Activated T-cell treated with anti-CD3 and anti-CD28 coated beads, Interleukin-2, amount 50 U/mL, for 72 hours (primary cell): ENCODE results near the gene SEC11A. TPM values are rescaled to one million over a fixed set of nuclear protein-coding genes. Genes with fewer than 3 reads are reported as not detected.
"Not testable (repeated sequence)": the region's sequence is repeated elsewhere in the genome, so short reads cannot be mapped to it uniquely, and the experiment has no call there.

ENCODE experiments used
- ATAC-seq, 2 donors: fragments of 150-1000 bp; cut with Tn5 transposase; replicated peaks in 1 of 2; 2 replicates each; pipeline ENCODE4 v1.10.0; 2021; ENCODE audit warnings: moderate library complexity in 2 of 2, mild to moderate bottlenecking in 1 of 2
- DNase-seq, 2 donors: peaks; one replicate each; pipeline ENCODE4 v3.0.0; 2021 to 2022; ENCODE audit warnings: mixed read lengths in 1 of 2
- H3K27ac Mint-ChIP-seq: one replicate; pipeline ENCODE4 v1.8.0; 2022; ENCODE audit warnings: mild to moderate bottlenecking, moderate library complexity, mixed read lengths
- H3K27me3 Mint-ChIP-seq: one replicate; pipeline ENCODE4 v1.8.0; 2022; ENCODE audit warnings: low read depth, mixed read lengths
- H3K36me3 Mint-ChIP-seq, 2 donors: one replicate each; pipeline ENCODE4 v1.8.0; 2022; ENCODE audit warnings: mixed read lengths in 2 of 2, mild to moderate bottlenecking in 1 of 2; ENCODE audit not compliant: insufficient read depth in 2 of 2
- H3K4me1 Mint-ChIP-seq: one replicate; pipeline ENCODE4 v1.8.0; 2022; ENCODE audit warnings: low read depth, mixed read lengths
- H3K4me3 Mint-ChIP-seq, 2 donors: one replicate each; pipeline ENCODE4 v1.8.0; 2022; ENCODE audit warnings: mild to moderate bottlenecking in 2 of 2, mixed read lengths in 2 of 2, moderate library complexity in 2 of 2
- H3K9me3 Mint-ChIP-seq, 2 donors: one replicate each; pipeline ENCODE4 v1.8.0; 2022; ENCODE audit warnings: mixed read lengths in 2 of 2
- total RNA-seq, 2 donors: library from RNA; stranded (reverse); gene quantifications; one replicate each; pipeline ENCODE4 v1.2.3, GENCODE V29; 2022

Gene SEC11A
- total RNA-seq, 2 donors from 2014 or later: 120 to 134 TPM

DNA sequence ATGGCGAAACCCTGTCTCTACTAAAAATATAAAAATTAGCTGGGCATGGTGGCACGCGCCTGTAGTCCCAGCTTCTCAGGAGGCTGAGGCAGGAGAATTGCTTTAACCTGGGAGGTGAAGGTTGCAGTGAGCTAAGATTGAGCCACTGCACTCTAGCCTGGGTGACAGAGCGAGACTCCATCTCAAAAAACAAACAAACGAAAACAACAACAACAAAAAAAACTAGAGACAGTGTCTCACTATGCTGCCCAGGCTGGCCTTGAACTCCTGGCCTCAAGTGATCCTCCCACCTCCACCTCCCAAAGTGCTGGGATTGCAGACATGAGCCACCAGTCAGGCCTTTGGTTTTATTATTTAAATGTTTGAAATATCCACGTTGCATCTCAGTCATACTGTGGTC is 35.8 kb upstream of the SEC11A start:
- Mint-ChIP-seq H3K4me1 (peaks cover 73% of the 10 kb centered on the region), H3K36me3 (peaks cover 11 to 18% of the 10 kb centered on the region in 2 donors), H3K27ac (peak overlapping the region; percentile 0)
- not testable (repeated sequence) for H3K9me3 Mint-ChIP-seq, H3K27me3 Mint-ChIP-seq, DNase-seq, ATAC-seq, H3K4me3 Mint-ChIP-seq

DNA sequence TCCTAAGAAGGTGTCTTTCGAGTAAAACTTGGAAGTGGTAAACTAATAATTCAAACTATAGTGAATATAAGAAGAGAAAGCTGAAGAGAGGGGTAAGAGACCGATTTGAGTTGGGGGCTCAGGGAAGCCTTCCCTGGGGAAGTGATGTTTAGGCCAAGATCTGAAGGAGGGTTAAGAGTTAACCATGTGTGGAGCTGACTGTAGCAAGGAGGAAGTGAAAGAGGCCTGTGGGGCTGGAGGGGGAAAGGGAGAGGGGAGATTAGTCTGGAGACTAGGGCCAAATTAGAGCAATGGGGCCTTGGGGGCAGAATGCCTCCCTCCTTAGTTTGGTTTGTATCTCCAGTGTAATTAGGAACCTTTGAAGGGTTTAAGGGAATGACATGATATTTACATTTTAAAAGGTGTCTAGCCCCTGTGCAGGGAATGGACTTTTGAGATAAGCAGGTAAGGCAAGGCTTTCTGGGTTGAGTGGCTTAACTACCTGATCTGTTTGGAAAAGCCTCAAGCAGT is 34.7 kb upstream of the SEC11A start:
- H3K27ac Mint-ChIP-seq: peak overlapping the region; percentile 92
- no peaks in the 10 kb centered on the region for H3K27me3 Mint-ChIP-seq
- no peak for ATAC-seq
- H3K36me3 Mint-ChIP-seq: peaks cover 11 to 18% of the 10 kb centered on the region in 2 donors
- peak overlapping the region; percentile 95 for H3K4me3 Mint-ChIP-seq
- peaks cover 72% of the 10 kb centered on the region for H3K4me1 Mint-ChIP-seq
- peaks cover 2% of the 10 kb centered on the region in 2 donors for H3K9me3 Mint-ChIP-seq
- DNase-seq: peak in 1 of 2 donors; percentile 14

DNA sequence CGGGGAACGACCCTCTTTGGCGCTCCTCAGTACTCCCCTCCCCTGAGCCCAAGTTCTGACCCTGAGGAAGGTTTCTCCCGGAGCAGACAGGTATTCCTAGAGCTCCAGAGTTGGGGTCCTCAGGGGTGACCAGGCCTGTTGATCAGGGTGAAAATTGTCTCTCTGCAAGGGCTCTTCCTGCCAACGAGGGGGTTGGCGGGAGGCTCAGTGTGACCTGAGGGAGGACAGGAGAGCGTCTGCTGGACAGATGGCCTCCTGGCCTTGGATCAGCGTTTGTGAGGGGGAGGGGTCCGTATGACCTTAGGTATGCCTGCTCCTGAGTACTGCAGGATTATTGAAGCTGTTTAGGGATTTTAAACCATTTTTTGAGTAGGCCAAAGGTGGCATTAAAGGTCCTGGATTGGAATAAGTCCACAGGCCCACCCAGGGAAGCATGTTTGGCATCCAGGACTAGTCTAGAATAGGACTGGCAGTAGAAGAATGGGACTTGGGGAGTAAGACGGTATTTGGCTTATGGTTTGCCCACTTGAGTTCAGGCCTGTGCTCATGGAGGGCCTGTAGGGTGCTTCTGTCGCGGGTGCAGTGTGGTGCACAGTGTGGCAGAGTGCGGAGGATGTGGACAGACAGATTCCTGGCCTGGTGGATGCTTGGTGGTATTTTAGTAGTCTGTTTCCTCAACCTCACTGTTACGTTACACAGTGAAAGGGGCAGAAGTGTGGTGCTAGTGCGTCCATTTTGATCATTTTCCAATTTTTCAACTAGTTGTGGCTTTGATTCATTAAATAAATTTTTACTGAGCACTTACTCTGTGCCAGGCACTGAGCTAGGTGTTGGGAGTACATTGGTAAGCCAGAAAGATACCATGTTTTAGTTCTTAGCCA is 33.4 kb upstream of the SEC11A start:
- ATAC-seq (peak; percentile 22 to 24), DNase-seq (peak; percentile 56 to 62)
- Mint-ChIP-seq H3K27me3 (no peaks in the 10 kb centered on the region), H3K27ac (peak overlapping the region; percentile 92), H3K4me3 (peak overlapping the region; percentile 95), H3K36me3 (peaks cover 11 to 16% of the 10 kb centered on the region in 2 donors), H3K9me3 (peaks cover 2% of the 10 kb centered on the region in 2 donors), H3K4me1 (peaks cover 70% of the 10 kb centered on the region)

DNA sequence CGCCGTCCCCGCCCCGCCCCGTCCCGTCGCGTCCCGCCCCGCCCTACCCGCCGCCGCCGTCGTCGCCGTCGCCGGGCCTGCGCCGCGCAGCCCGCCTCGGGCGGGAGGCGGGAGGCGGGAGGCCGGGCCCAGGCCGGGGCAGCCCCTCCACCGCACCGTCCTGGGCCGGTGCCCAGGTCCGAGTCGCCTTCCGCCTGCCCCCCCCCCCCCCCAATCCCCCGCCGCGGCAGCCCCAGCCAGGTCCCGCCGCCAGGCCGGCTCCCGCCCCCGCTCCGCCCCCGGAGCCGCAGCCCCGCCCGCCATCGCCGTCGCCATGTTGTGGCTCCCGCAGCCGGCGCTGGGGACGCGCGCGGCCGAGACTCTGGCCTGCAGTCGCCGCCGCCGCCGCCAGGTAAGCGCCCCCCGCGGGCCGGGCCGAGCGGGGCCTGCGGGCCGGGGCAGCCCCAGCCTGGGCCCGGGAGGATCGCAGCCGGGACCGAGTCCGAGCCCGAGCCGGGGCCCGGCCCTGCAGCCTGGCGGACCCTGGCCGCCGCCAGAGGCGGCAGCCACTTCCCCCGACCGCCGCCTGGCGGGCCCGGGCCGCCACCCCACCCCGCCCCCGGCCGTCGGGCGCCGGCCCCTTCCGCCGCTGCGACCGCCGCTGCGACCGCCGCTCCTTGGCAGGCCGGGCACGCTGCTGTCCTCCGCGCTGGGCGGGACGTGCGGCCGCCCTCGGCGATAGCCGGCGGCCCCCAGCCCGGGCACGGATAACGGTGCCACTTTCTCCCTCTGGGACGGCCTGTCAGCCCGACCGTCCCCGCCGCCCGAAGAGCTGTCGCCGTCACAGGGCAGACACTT is 32.6 kb upstream of the SEC11A start, which contains the start of gene ZNF592:
Gene ZNF592, plus strand, starts transcription at position 319 of the 837 bp plus-strand sequence. CDS start 34,084 bp downstream, outside the sequence.
- DNase-seq (peak; percentile 81 to 86), ATAC-seq (peak; percentile 67 to 71)
- Mint-ChIP-seq H3K36me3 (peaks cover 11 to 13% of the 10 kb centered on the region in 2 donors), H3K27ac (peak within 1 kb of the TSS; percentile 95), H3K9me3 (peaks cover 2% of the 10 kb centered on the region in 2 donors), H3K27me3 (no peaks in the 10 kb centered on the region), H3K4me1 (peaks cover 66% of the 10 kb centered on the region), H3K4me3 (peak within 1 kb of the TSS; percentile 95)

DNA sequence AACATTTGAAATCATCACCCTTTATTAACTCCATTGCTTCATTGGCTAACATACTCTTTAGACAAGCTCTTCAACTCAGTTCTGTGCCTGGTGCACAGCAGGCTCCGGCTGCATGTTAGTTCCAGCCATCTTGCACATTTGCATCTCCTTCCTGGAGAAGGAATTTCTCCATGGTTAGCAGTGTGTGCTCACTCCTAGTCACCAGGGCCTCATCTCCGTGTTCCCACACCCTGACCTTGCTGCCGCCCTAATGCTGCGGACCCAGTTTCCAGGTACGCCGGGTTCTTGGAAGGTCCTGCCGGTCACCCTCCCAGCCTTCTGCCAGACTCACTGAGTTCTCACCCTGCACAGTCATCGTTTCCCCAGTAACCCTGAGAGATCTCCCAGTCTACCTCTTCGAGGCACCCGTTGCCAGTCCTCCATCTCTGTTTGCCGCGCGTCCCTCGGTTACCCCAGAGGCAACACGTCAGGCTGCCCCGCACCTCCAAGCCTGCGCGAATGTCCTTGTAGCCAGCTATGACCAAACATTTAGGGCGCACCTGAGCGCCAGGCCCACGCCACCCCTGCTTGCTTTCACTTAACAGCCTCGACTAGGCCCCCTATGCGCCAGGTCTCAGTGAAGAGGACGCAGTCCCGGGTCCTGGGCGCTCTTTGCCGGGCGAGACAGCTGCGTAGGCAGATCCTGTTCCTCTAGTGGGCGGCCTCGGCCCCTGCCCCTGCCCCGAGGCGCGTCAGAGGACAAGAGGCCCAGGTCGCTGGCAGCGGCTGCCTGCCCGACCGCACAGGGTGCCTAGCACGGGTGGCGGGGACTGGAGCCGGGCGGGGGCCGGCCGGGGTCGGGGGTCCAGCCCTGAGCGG is 31.7 kb upstream of the SEC11A start:
- ATAC-seq: peak; percentile 58 to 62

DNA sequence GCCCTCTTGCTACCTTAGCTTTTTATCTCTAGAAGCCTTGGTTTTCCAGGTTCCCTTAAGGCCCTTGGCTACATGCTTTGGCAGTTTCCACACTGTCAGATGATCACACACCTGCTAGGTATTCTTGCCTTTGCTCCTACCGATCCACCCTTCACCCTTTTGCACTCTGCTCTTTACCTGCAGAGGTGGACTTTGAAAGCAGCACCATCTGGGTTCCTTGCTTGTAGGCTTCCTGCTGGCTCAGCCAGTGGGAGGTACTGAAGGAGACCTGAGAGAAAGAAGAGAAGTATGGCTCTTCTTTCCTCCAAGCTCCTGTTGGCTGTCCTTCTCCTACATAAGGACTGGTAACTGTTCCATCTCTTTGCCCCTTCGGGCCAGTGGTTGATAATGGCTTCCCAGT is 25.2 kb upstream of the SEC11A start:
- no peaks in the 10 kb centered on the region for H3K9me3 Mint-ChIP-seq
- no peak for ATAC-seq
- no peak overlapping the region for H3K4me3 Mint-ChIP-seq
- H3K27me3 Mint-ChIP-seq: no peaks in the 10 kb centered on the region
- peaks cover 45% of the 10 kb centered on the region for H3K4me1 Mint-ChIP-seq
- H3K36me3 Mint-ChIP-seq: no peaks in the 10 kb centered on the region
- DNase-seq: no peak
- peak overlapping the region; percentile 11 for H3K27ac Mint-ChIP-seq

More for the DNA sequence above, 31.7 kb upstream of the SEC11A start:
- no peaks in the 10 kb centered on the region for H3K27me3 Mint-ChIP-seq
- peaks cover 9% of the 10 kb centered on the region in 2 donors for H3K36me3 Mint-ChIP-seq
- H3K4me3 Mint-ChIP-seq: peak overlapping the region; percentile 86 to 95
- peak; percentile 77 for DNase-seq
- peaks cover 67% of the 10 kb centered on the region for H3K4me1 Mint-ChIP-seq
- peak overlapping the region; percentile 95 for H3K27ac Mint-ChIP-seq
- H3K9me3 Mint-ChIP-seq: no peaks in the 10 kb centered on the region

DNA sequence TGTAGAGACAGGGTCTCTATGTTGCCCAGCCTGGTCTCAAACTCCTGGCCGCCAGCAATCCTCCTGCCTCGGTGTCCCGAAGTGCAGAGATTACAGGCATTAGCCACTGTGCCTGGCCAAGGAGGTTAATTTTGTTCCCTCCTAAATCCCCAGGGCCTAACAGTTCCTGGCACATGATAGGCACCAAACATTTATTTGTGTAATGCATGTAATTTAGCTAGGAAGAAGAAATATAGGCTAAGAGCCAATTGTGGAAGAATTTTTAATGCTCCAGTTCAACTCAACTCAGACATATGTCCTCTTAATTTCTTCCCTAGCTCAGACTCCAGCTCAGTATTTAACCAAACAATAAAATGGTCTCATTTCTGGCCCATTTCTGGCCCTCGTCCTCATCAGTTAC is 24.8 kb upstream of the SEC11A start:
- H3K27ac Mint-ChIP-seq: no peak overlapping the region
- H3K4me3 Mint-ChIP-seq: no peak overlapping the region
- no peaks in the 10 kb centered on the region for H3K27me3 Mint-ChIP-seq
- H3K9me3 Mint-ChIP-seq: no peaks in the 10 kb centered on the region
- ATAC-seq (no peak), DNase-seq (no peak)
- H3K36me3 Mint-ChIP-seq: no peaks in the 10 kb centered on the region
- H3K4me1 Mint-ChIP-seq: peaks cover 48% of the 10 kb centered on the region

DNA sequence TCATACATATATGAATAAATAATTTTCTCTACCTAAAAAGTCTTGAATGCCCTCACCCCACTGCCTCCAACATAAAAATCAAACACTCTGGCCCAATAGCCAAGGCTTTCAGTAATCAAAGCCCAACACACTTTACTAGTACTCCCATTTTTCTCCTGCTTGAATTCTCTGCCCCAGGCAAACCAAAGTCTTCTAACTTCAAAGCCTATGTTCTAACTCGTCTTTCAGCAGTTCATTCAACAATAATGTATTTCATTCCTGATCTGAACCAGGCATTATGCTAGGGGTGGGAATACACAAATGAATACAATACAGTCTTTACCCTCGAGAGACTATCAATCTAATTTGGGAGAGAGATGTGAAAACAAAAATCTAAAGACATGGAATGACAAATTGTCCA is 21.1 kb upstream of the SEC11A start:
- Mint-ChIP-seq H3K4me1 (peaks cover 57% of the 10 kb centered on the region), H3K4me3 (peak overlapping the region in 1 of 2 donors; percentile 4), H3K36me3 (no peaks in the 10 kb centered on the region), H3K9me3 (no peaks in the 10 kb centered on the region), H3K27ac (peak overlapping the region; percentile 82), H3K27me3 (no peaks in the 10 kb centered on the region)
- no peak for ATAC-seq
- DNase-seq: no peak

DNA sequence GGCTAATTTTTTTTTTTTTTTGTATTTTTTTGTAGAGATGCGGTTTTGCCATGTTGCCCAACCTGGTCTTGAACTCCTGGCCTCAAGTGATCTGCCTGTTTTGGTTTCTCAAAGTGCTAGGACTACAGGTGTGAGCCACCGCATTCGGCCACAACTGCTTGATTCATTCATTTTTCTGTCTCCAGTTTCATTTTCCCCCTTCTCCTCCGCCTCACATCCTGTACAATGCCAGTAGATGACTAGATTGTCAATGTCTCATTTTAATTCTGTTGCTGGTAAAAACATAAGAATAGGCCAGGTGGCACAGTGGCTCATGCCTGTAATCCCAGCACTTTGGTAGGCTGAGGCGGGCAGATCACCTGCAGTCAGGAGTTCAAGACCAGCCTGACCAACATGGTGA is 20.4 kb upstream of the SEC11A start:
- no peaks in the 10 kb centered on the region for H3K36me3 Mint-ChIP-seq
- no peaks in the 10 kb centered on the region for H3K9me3 Mint-ChIP-seq
- no peaks in the 10 kb centered on the region for H3K27me3 Mint-ChIP-seq
- H3K4me1 Mint-ChIP-seq: peaks cover 63% of the 10 kb centered on the region
- H3K4me3 Mint-ChIP-seq: peak overlapping the region; percentile 49 to 63
- ATAC-seq (peak; percentile 69 to 78), DNase-seq (peak; percentile 79 to 83)
- H3K27ac Mint-ChIP-seq: peak overlapping the region; percentile 82

DNA sequence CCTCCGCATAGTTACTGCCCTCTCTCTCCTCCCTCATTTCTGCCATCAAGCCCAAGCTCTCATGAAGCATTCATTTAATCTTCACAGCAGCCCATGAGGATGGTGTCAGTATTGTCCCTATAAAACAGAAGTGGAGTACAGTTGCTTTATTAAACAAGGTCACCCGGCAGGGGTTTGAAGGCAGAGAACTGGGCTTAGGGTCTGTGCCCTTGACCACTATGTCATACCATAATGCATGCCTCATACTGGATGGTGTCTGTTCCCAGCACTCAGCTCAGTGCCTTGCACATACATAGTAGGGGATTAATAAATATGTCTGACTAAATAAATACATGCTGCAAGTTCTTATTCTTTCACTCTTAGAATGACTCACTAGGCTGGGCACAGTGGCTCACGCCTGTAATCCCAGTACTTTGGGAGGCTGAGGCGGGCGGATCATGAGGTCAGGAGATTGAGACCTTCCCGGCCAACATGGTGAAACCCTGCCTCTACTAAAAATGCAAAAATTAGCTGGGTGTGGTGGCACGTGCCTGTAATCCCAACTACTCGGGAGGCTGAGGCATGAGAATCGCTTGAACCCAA is 19.6 kb upstream of the SEC11A start:
- Mint-ChIP-seq H3K27ac (peak overlapping the region; percentile 88), H3K4me1 (peaks cover 71% of the 10 kb centered on the region), H3K4me3 (peak overlapping the region; percentile 85 to 91)
- H3K9me3 Mint-ChIP-seq, H3K27me3 Mint-ChIP-seq, H3K36me3 Mint-ChIP-seq: not testable (repeated sequence)
- DNase-seq (peak; percentile 56 to 63), ATAC-seq (peak; percentile 51 to 63)

DNA sequence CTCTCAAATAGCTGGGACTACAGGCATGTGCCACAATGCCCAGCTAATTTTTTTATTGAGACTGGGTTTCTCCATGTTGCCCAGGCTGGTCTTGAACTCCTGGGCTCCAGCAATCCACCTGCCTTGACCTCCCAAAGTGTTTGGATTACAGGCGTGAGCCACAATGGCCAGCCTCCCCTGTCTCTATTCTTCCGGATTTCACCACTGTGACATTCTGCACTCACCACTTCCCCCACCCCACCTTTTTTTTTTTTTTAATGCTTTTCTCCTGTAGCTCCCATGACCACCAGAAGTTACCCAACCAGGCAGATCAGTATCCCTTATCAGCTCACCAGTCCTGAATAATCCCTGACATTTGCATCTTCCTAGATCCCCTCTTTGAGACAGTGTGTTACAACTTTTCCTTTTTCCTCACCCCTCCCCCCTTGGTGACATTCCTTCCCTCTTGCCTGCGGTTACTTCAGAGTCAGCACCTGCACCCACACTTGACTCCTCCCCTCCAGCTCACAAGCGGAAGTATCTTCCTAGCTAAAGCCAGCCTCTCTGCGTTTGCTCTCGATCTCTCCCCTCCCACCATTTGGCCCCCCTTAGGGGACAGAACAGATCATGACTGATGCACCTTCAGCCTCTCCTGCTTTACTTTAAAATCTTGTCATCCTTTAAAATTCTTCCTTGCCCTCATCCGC is 19.0 kb upstream of the SEC11A start:
- ATAC-seq: peak; percentile 43 to 58
- peak; percentile 73 to 76 for DNase-seq
- peak overlapping the region; percentile 88 for H3K27ac Mint-ChIP-seq
- H3K4me3 Mint-ChIP-seq: peak overlapping the region; percentile 85 to 91
- no peaks in the 10 kb centered on the region for H3K9me3 Mint-ChIP-seq
- H3K27me3 Mint-ChIP-seq: no peaks in the 10 kb centered on the region
- peaks cover 75% of the 10 kb centered on the region for H3K4me1 Mint-ChIP-seq
- H3K36me3 Mint-ChIP-seq: no peaks in the 10 kb centered on the region
